Sigmoid colon (tissue), 7 donors: Measurements from ENCODE around the gene MMD. TPM values are rescaled to one million over a fixed set of nuclear protein-coding genes. Genes with fewer than 3 reads are reported as not detected.

Experiments
- DNase-seq: peaks from one replicate; pipeline ENCODE4 v3.0.0-alpha.2; 2019
- H3K27ac ChIP-seq, 4 donors: fragments of 200-600 bp; sonication (generic); one replicate each; pipeline ENCODE4 v1.5.1; 2016 to 2019; ENCODE audit warnings: mild to moderate bottlenecking in 1 of 4
- H3K27me3 ChIP-seq, 3 donors: fragments of 200-600 bp; sonication (generic); one replicate each; pipeline ENCODE4 v1.5.1; 2019; ENCODE audit warnings: mild to moderate bottlenecking in 1 of 3
- H3K36me3 ChIP-seq, 4 donors: fragments of 200-600 bp; sonication (generic); one replicate each; pipeline ENCODE4 v1.5.1; 2016 to 2019
- H3K4me1 ChIP-seq, 4 donors: fragments of 200-600 bp; sonication (generic); one replicate each; pipeline ENCODE4 v1.5.1; 2017 to 2019
- H3K4me3 ChIP-seq, 4 donors: fragments of 200-600 bp; sonication (generic); one replicate each; pipeline ENCODE4 v1.5.1; 2017 to 2019; ENCODE audit warnings: mild to moderate bottlenecking in 2 of 4, moderate library complexity in 1 of 4
- H3K9me3 ChIP-seq, 4 donors: fragments of 200-600 bp in 3 of 4; sonication (generic) in 3 of 4; one replicate each; pipeline versions ENCODE4 v1.5.1 to v1.6.1; 2013 to 2019
- CTCF ChIP-seq, 4 experiments: fragments of 450-650 bp in 3 of 4; fragments of 200-600 bp in 1 of 4; IDR thresholded peaks; one replicate each; pipeline ENCODE4 v1.5.1; 2016 to 2019; ENCODE audit warnings: antibody characterized with exemption in 4 of 4, mild to moderate bottlenecking in 3 of 4, moderate library complexity in 2 of 4
- EP300 ChIP-seq, 4 donors: sonication (generic); formaldehyde crosslinking; IDR thresholded peaks; one replicate each; pipeline ENCODE4 v1.6.1; 2017; ENCODE audit warnings: antibody characterized with exemption in 4 of 4
- POLR2A ChIP-seq, 2 donors: fragments of 450-650 bp; IDR thresholded peaks; one replicate each; pipeline ENCODE4 v1.6.1; 2016; ENCODE audit warnings: antibody characterized with exemption in 2 of 2, mild to moderate bottlenecking in 2 of 2, moderate library complexity in 2 of 2
- POLR2AphosphoS5 ChIP-seq, 4 donors: sonication (generic); formaldehyde crosslinking; IDR thresholded peaks; one replicate each; pipeline ENCODE4 v1.6.1; 2017; ENCODE audit warnings: antibody characterized with exemption in 4 of 4
- WGBS, 2 donors: extraction: QIAGEN DNeasy Blood & Tissue Kit; methylation state at CpG; one replicate each; pipeline ENCODE4 v1.1.7; 2013; 5-methylcytosine and 5-hydroxymethylcytosine counted together
- intact Hi-C: fragments of 100-400 bp; cut with DNase I; formaldehyde crosslinking; loops from one replicate; pipeline ENCODE4 v1.15.1; 2023
- polyA plus RNA-seq, 3 donors: library from polyadenylated mRNA; stranded (reverse); fragments of 200-250 nt; gene quantifications; one replicate each; pipeline ENCODE4 v1.2.3, GENCODE V29; 2013
- total RNA-seq, 4 donors: library from RNA; depleted of rRNA; stranded (reverse); fragments of >200 nt; gene quantifications; one replicate each; pipeline ENCODE4 v1.1.0, GENCODE V29; 2016
- donor health status: healthy with polysubstance abuse.
- donor health status: Bipolar disorder and iron deficiency.
- donor health status: healthy.

The MMD gene
- total and polyA plus RNA-seq, 7 donors, result 12.0 to 51.3 (median 26.9) TPM

DNA sequence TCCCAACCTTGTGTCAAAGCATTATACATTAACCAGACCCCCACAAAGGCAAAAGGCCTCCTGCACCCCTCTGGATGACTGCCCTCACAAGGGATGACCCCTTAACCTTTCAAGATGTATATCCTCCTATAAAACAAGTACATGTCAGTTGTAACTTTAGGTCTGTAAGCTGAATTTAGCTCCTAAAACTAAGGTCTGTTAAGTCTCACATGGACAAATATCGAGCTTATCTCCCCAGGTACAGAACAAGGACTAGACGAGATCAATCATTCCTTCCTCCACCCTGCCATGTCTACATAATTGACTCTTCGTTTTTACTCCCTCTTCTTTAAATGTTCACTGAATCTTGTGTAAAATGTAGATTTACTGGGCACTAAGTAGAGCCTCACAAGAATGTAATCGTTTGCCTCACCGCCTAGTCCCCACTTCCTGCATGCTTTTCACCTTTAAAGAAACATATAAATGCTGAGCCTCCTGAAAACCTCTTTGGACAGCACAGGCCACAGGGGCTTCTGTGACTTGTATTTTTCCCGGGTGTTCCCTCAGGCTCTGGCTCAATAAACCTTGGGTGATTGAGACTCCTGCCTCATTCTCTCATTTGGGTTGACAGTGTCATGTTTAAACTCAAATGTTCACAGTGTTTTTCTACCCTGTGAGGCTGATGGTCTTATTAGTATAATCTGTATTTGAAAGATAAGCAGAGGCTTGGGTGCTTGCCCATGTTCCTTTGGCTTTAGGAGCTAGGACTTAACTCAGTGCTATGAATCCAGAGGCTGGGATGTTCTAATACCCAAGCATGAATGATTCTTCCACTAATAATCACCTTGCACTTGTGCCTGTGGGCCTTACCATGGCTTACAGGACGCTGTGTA is 37.6 kb downstream of the MMD start:
- DNase-seq, result no peak
- Histone ChIP-seq H3K27me3 (no peaks in the 10 kb centered on the region), H3K9me3 (no peaks in the 10 kb centered on the region), H3K27ac (no peak overlapping the region), H3K36me3 (no peaks in the 10 kb centered on the region), H3K4me1 (peaks cover 0 to 17% (median 8%) of the 10 kb centered on the region in 4 donors), H3K4me3 (no peak overlapping the region)
- 75 to 83% methylated on average over 6 to 7 of the region's 7 CpGs for WGBS, 2 donors
- intact Hi-C loops, result no loop called here
- TF ChIP-seq CTCF (IDR thresholded peaks at IDR 0.05), result no peak
- TF ChIP-seq POLR2AphosphoS5 (IDR thresholded peaks at IDR 0.05), result no peak
- no peak for TF ChIP-seq POLR2A (IDR thresholded peaks at IDR 0.05)
- no peak for TF ChIP-seq EP300 (IDR thresholded peaks at IDR 0.05)

GRCh38 chr17:55381017-55381770 is 40.4 kb downstream of the MMD start:
- no peak overlapping the region for H3K27ac ChIP-seq
- H3K4me1 ChIP-seq, result peaks cover 0 to 17% (median 8%) of the 10 kb centered on the region in 4 donors
- DNase-seq, result no peak
- no peaks in the 10 kb centered on the region for H3K27me3 ChIP-seq
- 93 to 95% methylated on average over 8 of the region's 8 CpGs for WGBS, 2 donors
- no peak for TF ChIP-seq EP300 (IDR thresholded peaks at IDR 0.05)
- TF ChIP-seq POLR2AphosphoS5 (IDR thresholded peaks at IDR 0.05), result no peak
- no peak for TF ChIP-seq CTCF (IDR thresholded peaks at IDR 0.05)
- no peak for TF ChIP-seq POLR2A (IDR thresholded peaks at IDR 0.05)
- intact Hi-C loops, result no loop called here
- H3K36me3 ChIP-seq, result no peaks in the 10 kb centered on the region
- H3K4me3 ChIP-seq, result no peak overlapping the region
- H3K9me3 ChIP-seq, result no peaks in the 10 kb centered on the region

- Histone ChIP-seq H3K4me1 (no peaks in the 10 kb centered on the region), H3K27me3 (no peaks in the 10 kb centered on the region), H3K27ac (no peak overlapping the region), H3K9me3 (no peaks in the 10 kb centered on the region), H3K36me3 (no peaks in the 10 kb centered on the region), H3K4me3 (no peak overlapping the region)
- WGBS, 2 donors, result 88 to 95% methylated on average over 6 of the region's 6 CpGs
- TF ChIP-seq CTCF (IDR thresholded peaks at IDR 0.05), result no peak
- no peak for TF ChIP-seq POLR2AphosphoS5 (IDR thresholded peaks at IDR 0.05)
- no peak for TF ChIP-seq EP300 (IDR thresholded peaks at IDR 0.05)
- TF ChIP-seq POLR2A (IDR thresholded peaks at IDR 0.05), result no peak
- intact Hi-C loops, result loop anchor here (2.0 kb wide), 1 partner anchor 15 kb away; no protein-coding TSS in a partner anchor
- no peak for DNase-seq
These were observed 43.9 kb downstream of the MMD start for GRCh38 chr17:55377671-55378275.

- WGBS, 2 donors, result 42 to 70% methylated on average over 3 of the region's 3 CpGs
- intact Hi-C loops, result no loop called here
- H3K4me1 ChIP-seq, result no peaks in the 10 kb centered on the region
These were observed 52.9 kb downstream of the MMD start for GRCh38 chr17:55368706-55369105.

More at GRCh38 chr17:55368706-55369105, 52.9 kb downstream of the MMD start:
- Histone ChIP-seq H3K9me3 (no peaks in the 10 kb centered on the region), H3K36me3 (no peaks in the 10 kb centered on the region), H3K4me3 (no peak overlapping the region), H3K27ac (no peak overlapping the region), H3K27me3 (no peaks in the 10 kb centered on the region)
- TF ChIP-seq EP300 (IDR thresholded peaks at IDR 0.05), result no peak
- TF ChIP-seq POLR2AphosphoS5 (IDR thresholded peaks at IDR 0.05), result no peak
- TF ChIP-seq POLR2A (IDR thresholded peaks at IDR 0.05), result no peak
- no peak for TF ChIP-seq CTCF (IDR thresholded peaks at IDR 0.05)
- DNase-seq, result no peak
